ENCODE data around the gene CDK19.

Gene CDK19

GRCh38 chr6:110662490-110663211 lies 152.6 kb downstream of the CDK19 start:
- DNase-seq, result no peak

GRCh38 chr6:110661414-110661813 lies 153.9 kb downstream of the CDK19 start:
- no peak for DNase-seq

GRCh38 chr6:110660066-110660655 lies 155.1 kb downstream of the CDK19 start:
- no peak for DNase-seq

- no peak for DNase-seq
These were observed 156.5 kb downstream of the CDK19 start for GRCh38 chr6:110658631-110659211.

- DNase-seq, result peak in 4 of 56 donors; percentile 20 to 31 (median 24)
These were observed 158.8 kb downstream of the CDK19 start for GRCh38 chr6:110656492-110656891.

GRCh38 chr6:110655821-110656220 lies 159.4 kb downstream of the CDK19 start:
- DNase-seq, result no peak

GRCh38 chr6:110654096-110654820 lies 161.0 kb downstream of the CDK19 start:
- DNase-seq, result no peak

- DNase-seq, result no peak
These were observed 161.9 kb downstream of the CDK19 start for GRCh38 chr6:110653381-110653780.

GRCh38 chr6:110652520-110652919 lies 162.7 kb downstream of the CDK19 start:
- no peak for DNase-seq

GRCh38 chr6:110650755-110651154 lies 164.5 kb downstream of the CDK19 start:
- no peak for DNase-seq

GRCh38 chr6:110649704-110650103 lies 165.6 kb downstream of the CDK19 start:
- DNase-seq, result no peak

GRCh38 chr6:110646951-110647910 lies 168.0 kb downstream of the CDK19 start:
- no peak for DNase-seq

- DNase-seq, result no peak
These were observed 168.9 kb downstream of the CDK19 start for GRCh38 chr6:110646419-110646698.

- DNase-seq, result no peak
These were observed 169.4 kb downstream of the CDK19 start for GRCh38 chr6:110645685-110646418.

GRCh38 chr6:110643175-110643574 lies 172.1 kb downstream of the CDK19 start:
- DNase-seq, result no peak

GRCh38 chr6:110642711-110643110 lies 172.6 kb downstream of the CDK19 start:
- DNase-seq, result no peak

GRCh38 chr6:110636781-110637180 lies 178.5 kb downstream of the CDK19 start:
- no peak for DNase-seq

GRCh38 chr6:110635096-110635495 lies 180.2 kb downstream of the CDK19 start:
- no peak for DNase-seq

- DNase-seq, result no peak
These were observed 181.5 kb downstream of the CDK19 start for GRCh38 chr6:110633731-110634213.

GRCh38 chr6:110629153-110629552 lies 186.1 kb downstream of the CDK19 start:
- DNase-seq, result no peak
